Upper lobe of left lung (tissue), 6 donors: ENCODE results near the gene AADACL2. TPM values are rescaled to one million over a fixed set of nuclear protein-coding genes. Genes with fewer than 3 reads are reported as not detected.
"Not testable (repeated sequence)": the region's sequence is repeated elsewhere in the genome, so short reads cannot be mapped to it uniquely, and the experiment has no call there.

Experiments
- ATAC-seq, 2 donors: fragments of 200-7000 bp; cut with Tn5 transposase; one replicate each; pipeline ENCODE4 v1.9.1; 2022; ENCODE audit warnings: mild to moderate bottlenecking in 2 of 2, moderate library complexity in 2 of 2; ENCODE audit not compliant: low FRiP score in 2 of 2
- DNase-seq, 2 donors: peaks; one replicate each; pipeline ENCODE4 v3.0.0-alpha.2; 2019 to 2020
- H3K27ac ChIP-seq, 4 donors: fragments of 200-600 bp; sonication (generic); one replicate each; pipeline ENCODE4 v1.5.1; 2016 to 2019
- H3K27me3 ChIP-seq, 4 donors: fragments of 200-600 bp; sonication (generic); one replicate each; pipeline ENCODE4 v1.5.1; 2017 to 2019
- H3K36me3 ChIP-seq, 4 donors: fragments of 200-600 bp; sonication (generic); one replicate each; pipeline ENCODE4 v1.5.1; 2016 to 2019
- H3K4me1 ChIP-seq, 4 donors: fragments of 200-600 bp; sonication (generic); one replicate each; pipeline ENCODE4 v1.5.1; 2018 to 2019
- H3K4me3 ChIP-seq, 4 donors: fragments of 200-600 bp; sonication (generic); one replicate each; pipeline ENCODE4 v1.5.1; 2017 to 2019; ENCODE audit warnings: mild to moderate bottlenecking in 2 of 4, moderate library complexity in 1 of 4
- H3K9me3 ChIP-seq, 4 donors: fragments of 200-600 bp; sonication (generic); one replicate each; pipeline ENCODE4 v1.5.1; 2018 to 2019
- EP300 ChIP-seq, 4 donors: sonication (generic); formaldehyde crosslinking; IDR thresholded peaks; one replicate each; pipeline ENCODE4 v1.5.1; 2017; ENCODE audit warnings: antibody characterized with exemption in 4 of 4, control low read depth in 2 of 4
- POLR2A ChIP-seq, 4 donors: fragments of 450-650 bp; IDR thresholded peaks; one replicate each; pipeline ENCODE4 v1.5.1; 2016 to 2017; ENCODE audit warnings: antibody characterized with exemption in 4 of 4, mild to moderate bottlenecking in 2 of 4
- POLR2AphosphoS5 ChIP-seq, 2 donors: sonication (generic); formaldehyde crosslinking; IDR thresholded peaks; one replicate each; pipeline ENCODE4 v1.5.1; 2017; ENCODE audit warnings: antibody characterized with exemption in 2 of 2
- WGBS, 2 donors: methylation state at CpG; one replicate each; pipeline ENCODE4 v1.1.5; 2017 to 2018; 5-methylcytosine and 5-hydroxymethylcytosine counted together
- total RNA-seq, 6 donors: library from RNA; depleted of rRNA in 4 of 6; stranded (reverse); fragments of >200 nt in 4 of 6; gene quantifications; one replicate each; pipeline versions ENCODE4 v1.1.0 to v1.2.1, GENCODE V29; 2016 to 2021
- TF ChIP-seq, protein P1 (sequence below), 6 experiments: fragments of 450-650 bp in 4 of 6; fragments of 200-600 bp in 2 of 6; sonication (generic) in 2 of 6; IDR thresholded peaks; one replicate each; pipeline ENCODE4 v1.5.1; 2016 to 2019; ENCODE audit warnings: antibody characterized with exemption in 6 of 6
- donor health status: DM: no; HTN: no; CAD: no; lungs with moderate emphysema.
- donor health status: DM: no; HTN: yes; CAD: no; lungs with severe emphysema.

The AADACL2 gene
- total RNA-seq, 6 donors from 2014 or later, result 1.6 TPM; not detected in 5

DNA sequence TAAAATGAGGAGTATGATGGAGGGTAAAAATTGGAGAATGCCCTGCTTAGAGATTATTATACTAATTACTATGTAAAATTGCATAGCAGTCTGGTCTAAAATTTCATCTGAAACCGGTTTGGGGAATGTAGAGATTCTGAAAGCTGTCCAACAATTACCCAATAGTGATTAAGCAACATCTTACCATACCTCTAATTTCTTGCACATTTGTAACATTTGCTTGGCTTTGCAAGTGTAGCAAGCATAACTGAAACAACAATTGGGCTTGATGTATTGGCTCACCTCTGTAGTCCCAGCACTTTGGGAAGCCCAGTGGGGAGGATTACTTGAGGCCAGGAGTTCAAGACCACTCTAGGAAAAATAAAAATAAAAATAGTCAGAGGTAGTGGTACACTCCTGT is 17.4 kb downstream of the AADACL2 start:
- ATAC-seq (peak in 1 of 2 donors; percentile 58), DNase-seq (no peak)
- Histone ChIP-seq H3K27ac (no peak overlapping the region), H3K9me3 (no peaks in the 10 kb centered on the region), H3K36me3 (no peaks in the 10 kb centered on the region), H3K27me3 (no peaks in the 10 kb centered on the region), H3K4me3 (no peak overlapping the region), H3K4me1 (peaks cover 0 to 8% (median 4%) of the 10 kb centered on the region in 4 donors)
- WGBS, 2 donors, result 17 to 30% methylated on average over 1 of the region's 1 CpG
- TF ChIP-seq POLR2AphosphoS5 (IDR thresholded peaks at IDR 0.05), result no peak
- TF ChIP-seq EP300 (IDR thresholded peaks at IDR 0.05), result no peak
- TF ChIP-seq, protein P1, sequence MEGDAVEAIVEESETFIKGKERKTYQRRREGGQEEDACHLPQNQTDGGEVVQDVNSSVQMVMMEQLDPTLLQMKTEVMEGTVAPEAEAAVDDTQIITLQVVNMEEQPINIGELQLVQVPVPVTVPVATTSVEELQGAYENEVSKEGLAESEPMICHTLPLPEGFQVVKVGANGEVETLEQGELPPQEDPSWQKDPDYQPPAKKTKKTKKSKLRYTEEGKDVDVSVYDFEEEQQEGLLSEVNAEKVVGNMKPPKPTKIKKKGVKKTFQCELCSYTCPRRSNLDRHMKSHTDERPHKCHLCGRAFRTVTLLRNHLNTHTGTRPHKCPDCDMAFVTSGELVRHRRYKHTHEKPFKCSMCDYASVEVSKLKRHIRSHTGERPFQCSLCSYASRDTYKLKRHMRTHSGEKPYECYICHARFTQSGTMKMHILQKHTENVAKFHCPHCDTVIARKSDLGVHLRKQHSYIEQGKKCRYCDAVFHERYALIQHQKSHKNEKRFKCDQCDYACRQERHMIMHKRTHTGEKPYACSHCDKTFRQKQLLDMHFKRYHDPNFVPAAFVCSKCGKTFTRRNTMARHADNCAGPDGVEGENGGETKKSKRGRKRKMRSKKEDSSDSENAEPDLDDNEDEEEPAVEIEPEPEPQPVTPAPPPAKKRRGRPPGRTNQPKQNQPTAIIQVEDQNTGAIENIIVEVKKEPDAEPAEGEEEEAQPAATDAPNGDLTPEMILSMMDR (IDR thresholded peaks at IDR 0.05), result no peak
- no peak for TF ChIP-seq POLR2A (IDR thresholded peaks at IDR 0.05)

DNA sequence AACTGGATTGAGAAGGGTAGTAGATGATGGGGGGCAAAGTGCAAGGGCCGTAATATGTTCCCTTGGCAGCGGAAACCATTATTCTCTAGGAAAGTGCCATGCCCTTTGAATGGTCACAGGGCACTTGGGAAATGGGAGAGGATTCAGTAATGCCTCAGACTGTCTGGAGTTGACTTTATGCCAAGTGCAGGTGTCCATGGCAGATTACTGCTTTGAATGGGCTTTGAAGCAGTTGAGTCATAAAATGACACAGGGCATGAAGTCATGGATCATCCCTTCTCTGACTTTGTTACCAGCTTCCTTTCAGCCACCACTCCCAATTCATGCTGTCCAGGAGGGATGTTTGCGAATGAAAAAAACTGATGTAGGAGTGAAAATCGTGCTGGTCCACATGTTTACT is 20.1 kb downstream of the AADACL2 start:
- Histone ChIP-seq H3K27me3 (no peaks in the 10 kb centered on the region), H3K4me1 (peaks cover 0 to 8% (median 4%) of the 10 kb centered on the region in 4 donors), H3K36me3 (no peaks in the 10 kb centered on the region), H3K4me3 (no peak overlapping the region), H3K9me3 (no peaks in the 10 kb centered on the region), H3K27ac (no peak overlapping the region)
- WGBS, 2 donors, result 82 to 90% methylated on average over 4 of the region's 4 CpGs
- ATAC-seq (no peak), DNase-seq (no peak)
- TF ChIP-seq, protein P1 (IDR thresholded peaks at IDR 0.05), result no peak
- TF ChIP-seq POLR2AphosphoS5 (IDR thresholded peaks at IDR 0.05) (no peak), POLR2A (IDR thresholded peaks at IDR 0.05) (no peak), EP300 (IDR thresholded peaks at IDR 0.05) (no peak)

DNA sequence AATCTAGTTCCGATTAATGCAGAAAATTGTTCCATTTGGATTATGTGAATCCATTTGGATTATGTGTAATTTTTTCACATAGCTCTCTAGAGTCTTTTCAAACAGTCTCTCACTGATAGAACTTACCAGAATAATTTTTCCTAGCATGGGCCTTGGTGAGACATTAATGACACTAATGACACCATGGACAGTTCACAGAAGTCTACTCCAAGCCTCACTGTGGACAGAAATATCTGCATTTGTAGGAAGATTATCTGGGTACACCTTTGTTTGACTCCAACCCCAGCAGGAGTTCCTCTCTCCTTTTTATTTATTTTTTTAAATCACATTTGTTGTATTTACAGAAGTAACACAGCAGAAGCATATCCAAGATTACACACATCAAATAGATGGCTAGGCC is 27.9 kb downstream of the AADACL2 start:
- no peaks in the 10 kb centered on the region for H3K9me3 ChIP-seq
- TF ChIP-seq, protein P1 (IDR thresholded peaks at IDR 0.05), result no peak
- no peak for TF ChIP-seq EP300 (IDR thresholded peaks at IDR 0.05)
- TF ChIP-seq POLR2A (IDR thresholded peaks at IDR 0.05), result no peak
- TF ChIP-seq POLR2AphosphoS5 (IDR thresholded peaks at IDR 0.05), result no peak
- H3K27me3 ChIP-seq, result no peaks in the 10 kb centered on the region
- H3K4me1 ChIP-seq, result no peaks in the 10 kb centered on the region
- no peaks in the 10 kb centered on the region for H3K36me3 ChIP-seq
- H3K4me3 ChIP-seq, result no peak overlapping the region
- ATAC-seq (no peak), DNase-seq (no peak)
- WGBS, 2 donors, result 89 to 100% methylated on average over 1 of the region's 1 CpG
- no peak overlapping the region for H3K27ac ChIP-seq

DNA sequence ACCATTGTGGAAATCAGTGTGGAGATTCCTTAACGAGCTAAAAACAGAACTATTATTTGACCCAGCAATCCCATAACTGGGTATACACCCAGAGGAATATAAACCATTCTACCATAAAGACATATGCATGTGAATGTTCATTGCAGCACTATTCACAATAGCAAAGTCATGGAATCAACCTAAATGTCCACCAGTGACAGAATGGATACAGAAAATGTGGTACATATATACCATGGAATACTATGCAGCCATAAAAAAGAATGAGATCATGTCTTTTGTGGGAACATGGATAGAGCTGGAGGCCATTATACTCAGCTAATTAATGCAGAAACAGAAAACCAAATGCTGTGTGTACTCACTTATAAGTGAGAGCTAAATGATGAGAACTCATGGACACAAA is 31.0 kb downstream of the AADACL2 start:
- 87 to 91% methylated on average over 1 of the region's 1 CpG for WGBS, 2 donors
- H3K36me3 ChIP-seq, DNase-seq, H3K4me3 ChIP-seq, H3K4me1 ChIP-seq, H3K27ac ChIP-seq, H3K9me3 ChIP-seq, H3K27me3 ChIP-seq, ATAC-seq: not testable (repeated sequence)

DNA sequence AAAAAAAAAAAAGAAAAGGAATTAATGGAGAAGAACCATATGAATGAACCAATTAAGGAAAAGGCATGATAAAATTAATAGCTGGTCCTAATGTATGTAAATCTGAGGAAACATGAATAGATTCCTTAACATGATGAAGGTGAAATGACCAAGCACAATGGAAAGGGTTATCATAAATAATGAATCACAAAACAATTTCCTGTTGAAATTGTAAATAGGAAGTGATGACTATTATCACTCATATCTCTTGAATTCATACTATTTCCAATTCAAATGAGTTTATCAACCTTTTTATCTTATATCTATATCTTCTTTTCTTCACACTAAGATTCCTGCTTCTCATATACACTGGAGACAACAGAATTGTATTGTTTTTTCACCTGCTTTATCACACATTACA is 32.0 kb downstream of the AADACL2 start:
- peaks cover 5 to 11% (median 8%) of the 10 kb centered on the region in 4 donors for H3K4me1 ChIP-seq
- DNase-seq, result no peak
- H3K27ac ChIP-seq, result no peak overlapping the region
- no peak for TF ChIP-seq POLR2AphosphoS5 (IDR thresholded peaks at IDR 0.05)
- TF ChIP-seq POLR2A (IDR thresholded peaks at IDR 0.05), result no peak
- no peak for TF ChIP-seq EP300 (IDR thresholded peaks at IDR 0.05)
- TF ChIP-seq, protein P1 (IDR thresholded peaks at IDR 0.05), result no peak
- no peak overlapping the region for H3K4me3 ChIP-seq
- no peak for ATAC-seq
- H3K27me3 ChIP-seq, result no peaks in the 10 kb centered on the region
- H3K36me3 ChIP-seq, result no peaks in the 10 kb centered on the region
- H3K9me3 ChIP-seq, result no peaks in the 10 kb centered on the region
